Adipocyte (in vitro differentiated cells): Measurements from ENCODE around the gene KIF1A.

ENCODE experiments used
- DNase-seq: peaks from one replicate; pipeline ENCODE4 v3.0.0-alpha.2; 2015; ENCODE audit warnings: low read depth
- H3K27me3 ChIP-seq: replicated peaks from 2 replicates; pipeline ENCODE4 v1.7.0; 2013; ENCODE audit warnings: mild to moderate bottlenecking, low read length, moderate library complexity; ENCODE audit not compliant: control insufficient read depth, insufficient read depth
- H3K36me3 ChIP-seq: 2 replicates; pipeline ENCODE4 v1.7.0; 2013; ENCODE audit warnings: low read length, mild to moderate bottlenecking, moderate library complexity; ENCODE audit not compliant: control insufficient read depth, insufficient read depth, severe bottlenecking
- H3K4me1 ChIP-seq: 2 replicates; pipeline ENCODE4 v1.7.0; 2013; ENCODE audit warnings: mild to moderate bottlenecking, low read length, moderate library complexity; ENCODE audit not compliant: control insufficient read depth, insufficient read depth
- H3K4me3 ChIP-seq: 2 replicates; pipeline ENCODE4 v1.7.0; 2013; ENCODE audit warnings: mild to moderate bottlenecking, low read length, moderate library complexity
- H3K9ac ChIP-seq: 2 replicates; pipeline ENCODE4 v1.7.0; 2013; ENCODE audit warnings: mild to moderate bottlenecking, low read length, moderate library complexity
- H3K9me3 ChIP-seq: 2 replicates; pipeline ENCODE4 v1.7.0; 2013; ENCODE audit warnings: mild to moderate bottlenecking, low read length, moderate library complexity; ENCODE audit not compliant: control insufficient read depth

Gene KIF1A

DNA sequence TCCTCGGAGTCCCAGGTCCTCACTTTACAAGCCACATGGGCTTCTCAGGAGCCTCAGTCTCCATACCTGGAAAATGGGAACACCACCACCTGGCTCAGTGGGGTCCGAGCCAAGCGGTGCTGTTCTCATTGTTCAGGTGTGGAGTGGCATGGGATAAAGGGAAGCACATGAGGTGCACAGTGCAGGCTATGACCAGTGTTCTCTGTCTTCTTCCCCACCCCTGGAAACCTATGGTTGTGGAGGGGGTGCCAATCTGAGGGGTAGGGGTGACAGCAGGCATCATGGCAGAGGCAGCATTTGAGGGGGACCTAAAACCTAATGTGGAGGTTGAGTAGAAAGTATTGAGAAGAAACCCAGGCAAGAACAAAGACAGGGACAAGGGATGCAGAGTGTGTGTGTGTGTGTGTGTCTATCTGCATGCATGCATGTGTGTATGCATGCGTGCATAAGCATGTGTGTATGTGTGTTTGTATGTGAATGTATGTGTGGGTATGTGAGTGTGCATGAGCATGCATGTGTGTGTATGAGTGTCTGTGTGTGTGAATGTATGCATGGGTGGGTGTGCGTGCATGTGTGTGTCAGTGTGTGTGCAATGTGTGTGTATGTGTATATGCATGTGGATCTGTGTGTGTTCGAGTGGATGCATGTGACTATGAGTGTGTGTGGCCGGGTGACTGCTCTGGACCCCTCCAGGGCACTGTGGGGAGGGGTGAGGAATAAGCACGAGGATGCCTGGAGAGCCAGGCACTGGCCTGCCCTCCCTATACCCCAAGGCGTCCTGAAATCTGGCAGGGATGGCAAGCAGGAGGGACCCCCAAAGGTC, 4.0 kb downstream of the KIF1A start:
- H3K4me3 ChIP-seq = no peak overlapping the region
- H3K9me3 ChIP-seq = peaks cover 17% of the 10 kb centered on the region
- H3K27me3 ChIP-seq = peaks cover 42% of the 10 kb centered on the region
- DNase-seq = no peak
- H3K9ac ChIP-seq = no peak overlapping the region
- H3K36me3 ChIP-seq = no peaks in the 10 kb centered on the region
- H3K4me1 ChIP-seq = no peaks in the 10 kb centered on the region

DNA sequence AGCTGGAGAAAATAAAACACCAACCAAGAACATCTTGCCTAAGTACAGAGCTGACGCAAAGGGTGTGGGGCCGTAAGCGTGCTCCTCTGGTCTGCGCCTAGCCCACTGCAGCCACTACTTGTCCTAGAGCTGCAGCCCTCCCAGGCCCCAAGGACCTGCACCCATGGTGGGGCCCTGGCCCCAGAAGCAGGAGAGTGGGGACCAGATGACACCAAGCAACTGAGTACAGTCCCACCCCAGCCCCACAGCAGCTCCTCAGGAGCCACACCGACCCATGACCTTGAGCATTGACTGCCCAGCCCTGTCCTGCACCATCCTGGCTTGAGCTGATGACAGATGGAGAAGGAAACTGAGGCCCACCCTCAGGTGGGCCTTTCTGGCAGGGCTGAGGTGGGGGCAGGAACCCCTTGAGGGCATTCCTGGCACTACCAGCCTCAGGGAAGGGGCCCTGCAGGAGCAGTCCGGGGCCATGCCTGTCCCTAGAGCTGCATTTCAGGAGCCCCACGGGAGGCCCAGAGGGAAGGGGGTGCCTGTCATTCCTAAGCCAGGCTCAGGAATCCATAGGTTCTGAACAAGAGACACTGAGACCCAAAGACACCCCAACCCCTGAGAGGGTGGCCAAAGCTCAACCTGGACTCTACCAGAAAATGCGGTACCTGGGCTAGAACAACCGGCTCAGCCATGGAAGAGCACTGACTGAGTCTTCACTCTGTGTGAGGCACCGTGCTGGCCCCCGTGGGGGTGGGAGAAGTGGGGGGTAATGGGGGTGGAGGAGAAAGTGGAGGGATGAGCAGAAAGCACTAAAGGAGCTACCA, 4.9 kb downstream of the KIF1A start:
- DNase-seq = no peak
- Histone ChIP-seq H3K9ac (no peak overlapping the region), H3K9me3 (peaks cover 17% of the 10 kb centered on the region), H3K4me1 (no peaks in the 10 kb centered on the region), H3K36me3 (no peaks in the 10 kb centered on the region), H3K4me3 (no peak overlapping the region), H3K27me3 (peaks cover 40% of the 10 kb centered on the region)

DNA sequence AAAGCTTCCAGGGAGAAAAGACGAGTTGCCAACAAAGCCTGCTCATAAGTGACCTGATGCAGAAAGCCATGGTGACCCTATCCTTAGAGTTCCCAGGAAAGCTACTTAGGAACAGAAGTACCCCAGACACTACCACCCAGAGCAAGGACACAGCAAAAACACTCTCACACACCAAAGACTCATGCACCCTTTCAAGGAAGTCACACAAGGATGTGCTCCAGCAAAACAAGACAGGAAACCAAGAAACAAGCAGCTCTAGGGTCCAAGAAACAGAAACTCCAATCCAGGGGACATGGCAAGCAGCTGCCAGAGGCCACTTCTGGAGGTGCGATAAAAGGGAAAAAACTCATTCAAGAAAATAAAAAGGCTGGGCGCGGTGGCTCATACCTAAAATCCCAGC, 5.7 kb downstream of the KIF1A start:
- Histone ChIP-seq H3K36me3 (no peaks in the 10 kb centered on the region), H3K4me3 (no peak overlapping the region), H3K27me3 (peaks cover 40% of the 10 kb centered on the region), H3K9ac (no peak overlapping the region), H3K4me1 (no peaks in the 10 kb centered on the region), H3K9me3 (peaks cover 17% of the 10 kb centered on the region)
- DNase-seq = no peak

DNA sequence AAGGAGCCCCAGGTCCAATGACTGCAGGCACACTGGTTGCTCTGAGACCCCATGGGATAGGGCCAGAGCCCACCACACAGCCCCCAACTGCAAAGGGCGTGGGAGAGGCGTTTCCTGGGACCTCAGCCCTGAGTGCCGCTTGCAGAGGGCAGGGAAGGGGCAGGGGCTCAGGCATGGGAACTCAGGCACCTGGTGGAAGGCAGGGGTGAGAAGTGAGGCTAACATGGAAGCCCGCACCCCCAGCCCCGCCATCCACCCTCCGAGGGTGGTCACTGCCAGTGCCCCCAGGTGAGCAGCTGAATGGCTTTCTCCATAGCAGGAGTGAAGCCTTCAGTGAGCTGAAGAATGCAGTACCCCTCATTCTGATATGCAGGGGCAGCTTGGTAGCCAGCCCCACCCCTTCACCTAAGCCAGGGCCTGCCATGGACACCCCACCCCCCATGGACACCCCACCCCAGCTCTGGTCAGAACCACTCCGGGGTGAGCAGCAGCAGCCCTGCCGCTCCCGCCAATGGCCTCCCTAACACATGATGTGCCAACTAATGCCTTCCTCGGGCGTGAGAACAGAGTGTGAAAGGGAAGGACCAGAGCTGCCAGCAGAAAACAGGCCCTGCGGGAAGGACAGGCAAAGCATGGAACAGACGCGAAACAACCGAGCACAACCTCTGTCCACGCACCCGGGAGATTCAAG, 6.6 kb downstream of the KIF1A start:
- no peak overlapping the region for H3K4me3 ChIP-seq
- no peak overlapping the region for H3K9ac ChIP-seq
- peaks cover 17% of the 10 kb centered on the region for H3K9me3 ChIP-seq
- DNase-seq = no peak
- H3K4me1 ChIP-seq = no peaks in the 10 kb centered on the region
- H3K27me3 ChIP-seq = peaks cover 41% of the 10 kb centered on the region
- no peaks in the 10 kb centered on the region for H3K36me3 ChIP-seq

DNA sequence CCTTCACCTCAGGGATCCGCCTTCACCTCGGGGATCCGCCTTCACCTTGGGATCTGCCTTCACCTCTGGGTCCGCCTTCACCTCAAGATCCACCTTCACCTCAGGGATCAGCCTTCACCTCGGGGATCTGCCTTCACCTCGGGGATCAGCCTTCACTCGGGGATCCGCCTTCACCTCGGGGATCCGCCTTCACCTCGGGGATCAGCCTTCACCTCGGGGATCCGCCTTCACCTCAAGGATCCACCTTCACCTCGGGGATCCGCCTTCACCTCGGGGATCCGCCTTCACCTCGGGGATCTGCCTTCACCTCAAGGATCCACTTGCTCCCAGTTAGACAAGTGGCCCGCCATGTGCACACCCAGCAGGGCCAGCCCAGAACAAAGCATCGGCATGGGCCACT, 7.3 kb downstream of the KIF1A start:
- no peak overlapping the region for H3K4me3 ChIP-seq
- no peaks in the 10 kb centered on the region for H3K4me1 ChIP-seq
- no peak overlapping the region for H3K9ac ChIP-seq
- H3K27me3 ChIP-seq = peaks cover 39% of the 10 kb centered on the region
- peaks cover 17% of the 10 kb centered on the region for H3K9me3 ChIP-seq
- no peaks in the 10 kb centered on the region for H3K36me3 ChIP-seq
- DNase-seq = no peak

DNA sequence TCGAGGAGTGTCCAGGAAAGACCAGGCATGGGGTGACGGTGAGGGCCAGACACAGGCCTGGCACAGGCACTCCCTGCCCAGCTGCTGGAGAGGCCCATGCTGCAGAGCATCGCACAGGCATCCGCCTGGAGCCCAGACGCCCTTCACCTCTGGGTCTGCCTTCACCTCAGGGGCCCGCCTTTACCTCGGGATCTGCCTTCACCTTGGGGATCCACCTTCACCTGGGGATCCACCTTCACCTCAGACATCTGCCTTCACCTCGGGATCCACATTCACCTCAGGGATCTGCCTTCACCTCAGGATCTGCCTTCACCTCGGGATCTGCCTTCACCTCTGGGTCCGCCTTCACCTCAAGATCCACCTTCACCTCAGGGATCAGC, 7.7 kb downstream of the KIF1A start:
- Histone ChIP-seq H3K36me3 (no peaks in the 10 kb centered on the region), H3K27me3 (peaks cover 39% of the 10 kb centered on the region), H3K9me3 (peaks cover 17% of the 10 kb centered on the region), H3K4me1 (no peaks in the 10 kb centered on the region), H3K9ac (no peak overlapping the region), H3K4me3 (no peak overlapping the region)
- no peak for DNase-seq

DNA sequence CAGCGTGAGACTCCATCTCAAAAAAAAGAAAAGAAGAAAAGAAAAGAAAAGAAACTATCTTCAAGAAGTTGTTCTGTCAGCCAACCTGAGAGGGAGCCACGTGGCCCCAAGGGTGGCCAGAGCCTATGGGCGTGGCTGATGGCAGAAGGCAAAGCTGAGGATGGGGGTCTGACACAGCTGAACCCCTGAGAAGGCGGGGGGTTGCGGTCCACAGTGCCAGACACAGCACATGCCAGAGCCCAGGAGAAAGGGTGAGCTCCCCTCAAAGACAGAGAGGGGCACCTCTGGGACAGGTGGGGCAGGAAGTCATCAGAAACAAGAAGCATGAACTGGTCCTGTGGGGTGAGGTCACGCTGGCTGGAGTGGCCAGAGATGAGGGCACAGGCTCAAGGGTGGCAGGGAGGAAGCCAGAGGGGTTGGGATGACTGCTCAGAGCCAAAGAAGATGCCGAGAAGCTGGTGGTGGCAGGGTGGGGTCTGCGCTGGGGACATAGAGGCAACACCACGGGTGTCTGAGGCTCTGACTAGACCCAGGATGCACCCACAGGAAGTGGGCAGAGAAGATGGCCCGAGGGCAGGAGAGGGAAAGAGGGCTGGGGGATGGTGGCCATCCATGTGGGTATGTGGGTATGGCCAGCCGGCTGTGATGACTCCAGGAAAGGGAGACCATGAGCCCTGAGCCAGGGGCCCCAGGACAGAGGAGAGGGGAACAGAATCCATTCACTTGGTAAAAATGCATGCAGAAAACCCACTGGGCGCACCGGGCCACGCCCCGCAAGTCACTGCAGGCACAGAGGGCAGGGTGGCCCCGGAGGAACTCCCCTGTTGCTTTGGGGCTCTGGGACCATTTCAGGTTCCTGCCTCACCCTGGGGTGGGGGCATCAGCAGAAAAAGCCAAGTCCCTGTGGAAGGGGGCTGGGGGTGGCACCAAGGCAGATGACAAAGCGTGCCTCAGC, 8.4 kb downstream of the KIF1A start:
- Histone ChIP-seq H3K4me1 (no peaks in the 10 kb centered on the region), H3K9ac (no peak overlapping the region), H3K4me3 (no peak overlapping the region), H3K36me3 (no peaks in the 10 kb centered on the region), H3K27me3 (peaks cover 35% of the 10 kb centered on the region), H3K9me3 (peaks cover 17% of the 10 kb centered on the region)
- no peak for DNase-seq

DNA sequence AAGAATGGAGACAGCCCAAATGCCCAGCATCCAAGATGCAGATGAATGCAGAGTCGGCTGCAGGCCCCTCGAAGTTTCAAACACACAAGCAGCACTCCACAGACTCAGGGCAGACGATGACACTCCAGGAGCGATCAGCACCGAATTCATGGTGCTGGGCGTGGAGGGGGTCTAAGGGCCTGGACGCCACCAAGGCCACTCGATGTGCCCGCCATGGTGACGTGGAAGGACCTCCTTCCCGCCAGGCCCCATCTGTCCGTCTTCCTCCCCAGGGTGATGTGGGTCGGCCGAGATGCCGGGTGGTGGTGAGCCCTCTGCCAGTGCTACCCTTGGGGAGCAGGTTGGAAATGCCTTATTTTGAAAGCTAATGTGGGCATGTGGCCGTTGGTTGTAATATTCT, 9.4 kb downstream of the KIF1A start:
- Histone ChIP-seq H3K36me3 (no peaks in the 10 kb centered on the region), H3K4me3 (no peak overlapping the region), H3K9ac (no peak overlapping the region), H3K4me1 (no peaks in the 10 kb centered on the region), H3K27me3 (peaks cover 37% of the 10 kb centered on the region), H3K9me3 (peaks cover 17% of the 10 kb centered on the region)
- DNase-seq = no peak

DNA sequence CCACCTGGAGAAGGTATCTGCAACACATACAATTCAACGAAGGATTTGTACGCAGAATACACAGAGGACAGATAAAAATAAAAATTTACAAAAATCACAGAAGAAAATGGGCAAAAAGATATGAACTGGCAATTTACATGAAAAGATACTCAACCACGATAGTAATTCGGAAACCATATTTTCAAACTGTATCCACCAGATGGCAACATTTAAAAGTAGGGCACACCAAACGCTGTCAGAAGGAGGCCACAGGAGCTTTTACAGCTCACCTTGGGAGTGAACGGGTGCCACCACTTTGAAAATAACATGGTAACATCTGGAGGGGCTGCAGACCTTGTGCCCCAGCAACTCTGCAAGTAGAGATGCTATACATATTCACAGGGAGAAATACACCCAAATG, 9.8 kb downstream of the KIF1A start:
- peaks cover 34% of the 10 kb centered on the region for H3K27me3 ChIP-seq
- H3K4me3 ChIP-seq = no peak overlapping the region
- peaks cover 16% of the 10 kb centered on the region for H3K9me3 ChIP-seq
- no peak for DNase-seq
- H3K9ac ChIP-seq = no peak overlapping the region
- no peaks in the 10 kb centered on the region for H3K4me1 ChIP-seq
- no peaks in the 10 kb centered on the region for H3K36me3 ChIP-seq

DNA sequence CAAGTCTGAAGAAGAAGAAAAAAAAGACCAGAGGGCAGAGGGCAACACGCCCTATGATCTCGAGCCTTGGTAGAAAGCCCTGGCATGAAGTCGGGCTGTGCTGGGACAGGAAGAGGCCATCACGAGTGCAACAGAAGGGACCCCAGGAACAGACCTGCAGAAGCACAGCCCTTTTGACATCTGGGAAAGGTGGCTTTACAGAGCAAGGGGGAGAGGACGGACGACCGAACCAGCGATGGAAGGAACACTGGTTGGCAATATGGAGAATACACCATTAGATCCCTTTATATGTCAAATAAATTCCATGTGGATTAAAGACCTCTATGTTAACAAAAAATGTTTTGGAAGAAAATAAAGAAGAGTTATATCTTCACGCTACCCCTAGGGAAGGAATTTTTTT, 10.7 kb downstream of the KIF1A start:
- no peaks in the 10 kb centered on the region for H3K36me3 ChIP-seq
- no peak overlapping the region for H3K4me3 ChIP-seq
- no peak for DNase-seq
- peaks cover 7% of the 10 kb centered on the region for H3K9me3 ChIP-seq
- H3K4me1 ChIP-seq = no peaks in the 10 kb centered on the region
- H3K27me3 ChIP-seq = peaks cover 30% of the 10 kb centered on the region
- H3K9ac ChIP-seq = no peak overlapping the region
